ENCODE data around the gene PNMA8B.

The PNMA8B gene

DNA sequence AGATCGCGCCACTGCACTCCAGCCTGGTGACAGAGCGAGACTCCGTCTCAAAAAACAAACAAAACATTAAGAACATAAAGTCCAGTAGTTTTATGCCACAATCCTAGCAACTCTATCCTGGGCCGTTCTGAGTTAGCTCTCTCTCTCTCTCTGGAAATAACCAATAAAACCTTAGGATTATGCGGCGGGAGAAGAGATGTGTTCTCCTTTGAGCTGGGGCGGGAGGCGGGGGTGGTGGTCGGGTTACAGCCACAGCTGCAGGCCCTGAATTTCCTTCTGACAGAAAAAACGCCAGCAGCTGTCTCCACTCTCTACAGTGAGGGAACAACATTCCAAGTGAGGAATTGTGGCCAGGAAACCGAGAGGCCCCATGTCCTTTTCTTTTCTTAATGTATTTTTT lies 15.3 kb downstream of the PNMA8B start:
- H3K9me3 ChIP-seq (ENCODE audit: insufficient read depth, low read length) = no peaks in the 10 kb centered on the region
- H3K4me2 ChIP-seq (ENCODE audit: low read length) = no peak overlapping the region
- peaks cover 31% of the 10 kb centered on the region for H3K27me3 ChIP-seq (ENCODE audit: low read depth, low read length)
- H3K4me3 ChIP-seq (ENCODE audit: low read length) = no peak overlapping the region
- no peaks in the 10 kb centered on the region for H3K36me3 ChIP-seq (replicated peaks; ENCODE audit: low read depth, low read length)
- no peak overlapping the region for H2AFZ ChIP-seq (ENCODE audit: low read depth, low read length)
- H3K9ac ChIP-seq (ENCODE audit: low read length) = no peak overlapping the region
- H3K27ac ChIP-seq (ENCODE audit: low read length) = no peak overlapping the region
- no peaks in the 10 kb centered on the region for H4K20me1 ChIP-seq (ENCODE audit: insufficient read depth, low read length)
- TF ChIP-seq EZH2phosphoT487 (IDR thresholded peaks at IDR 0.05; ENCODE audit: low read depth) = no peak
- TF ChIP-seq, protein P1, sequence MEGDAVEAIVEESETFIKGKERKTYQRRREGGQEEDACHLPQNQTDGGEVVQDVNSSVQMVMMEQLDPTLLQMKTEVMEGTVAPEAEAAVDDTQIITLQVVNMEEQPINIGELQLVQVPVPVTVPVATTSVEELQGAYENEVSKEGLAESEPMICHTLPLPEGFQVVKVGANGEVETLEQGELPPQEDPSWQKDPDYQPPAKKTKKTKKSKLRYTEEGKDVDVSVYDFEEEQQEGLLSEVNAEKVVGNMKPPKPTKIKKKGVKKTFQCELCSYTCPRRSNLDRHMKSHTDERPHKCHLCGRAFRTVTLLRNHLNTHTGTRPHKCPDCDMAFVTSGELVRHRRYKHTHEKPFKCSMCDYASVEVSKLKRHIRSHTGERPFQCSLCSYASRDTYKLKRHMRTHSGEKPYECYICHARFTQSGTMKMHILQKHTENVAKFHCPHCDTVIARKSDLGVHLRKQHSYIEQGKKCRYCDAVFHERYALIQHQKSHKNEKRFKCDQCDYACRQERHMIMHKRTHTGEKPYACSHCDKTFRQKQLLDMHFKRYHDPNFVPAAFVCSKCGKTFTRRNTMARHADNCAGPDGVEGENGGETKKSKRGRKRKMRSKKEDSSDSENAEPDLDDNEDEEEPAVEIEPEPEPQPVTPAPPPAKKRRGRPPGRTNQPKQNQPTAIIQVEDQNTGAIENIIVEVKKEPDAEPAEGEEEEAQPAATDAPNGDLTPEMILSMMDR (IDR thresholded peaks at IDR 0.05; ENCODE audit: low read depth, low read length) = no peak
- no peaks in the 10 kb centered on the region for H3K79me2 ChIP-seq (ENCODE audit: low read length)
- peaks cover 10% of the 10 kb centered on the region for H3K4me1 ChIP-seq (ENCODE audit: low read length)

DNA sequence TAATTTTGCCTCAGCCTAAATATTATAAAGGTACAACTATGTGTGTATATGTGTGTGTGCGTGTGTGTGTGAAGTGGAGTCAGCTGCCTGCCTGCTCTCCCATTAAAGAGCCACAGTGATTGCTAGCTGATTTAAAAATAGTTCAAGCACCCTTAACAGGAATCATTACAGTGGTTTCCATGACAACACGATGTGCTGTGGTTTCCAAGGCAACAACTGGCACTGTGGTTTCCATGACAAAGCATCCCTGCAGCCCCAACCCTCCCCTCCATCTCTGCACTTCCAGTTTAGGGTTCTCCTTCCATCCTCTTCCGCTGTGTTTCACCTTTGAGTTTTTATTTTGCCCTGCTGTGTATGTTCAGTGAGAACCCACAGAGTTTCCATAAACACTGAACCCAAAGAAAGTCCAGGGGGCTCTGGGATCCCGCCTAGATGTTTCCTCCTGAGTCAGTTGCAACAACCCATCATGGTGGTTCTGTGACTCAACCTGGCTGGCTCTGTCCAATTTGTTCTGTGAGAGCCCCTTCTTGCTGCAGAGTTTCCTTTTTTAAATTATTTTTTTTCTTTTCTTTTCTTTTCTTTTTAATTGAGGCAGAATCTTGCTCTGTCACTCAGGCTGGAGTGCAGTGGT lies 17.2 kb downstream of the PNMA8B start:
- Histone ChIP-seq H3K27me3 (ENCODE audit: low read depth, low read length) (peaks cover 28% of the 10 kb centered on the region), H3K4me2 (ENCODE audit: low read length) (no peak overlapping the region), H3K4me1 (ENCODE audit: low read length) (peaks cover 22% of the 10 kb centered on the region), H2AFZ (ENCODE audit: low read depth, low read length) (no peak overlapping the region), H3K27ac (ENCODE audit: low read length) (no peak overlapping the region), H3K79me2 (ENCODE audit: low read length) (no peaks in the 10 kb centered on the region), H3K4me3 (ENCODE audit: low read length) (no peak overlapping the region), H3K9me3 (ENCODE audit: insufficient read depth, low read length) (no peaks in the 10 kb centered on the region), H3K9ac (ENCODE audit: low read length) (no peak overlapping the region), H3K36me3 (replicated peaks; ENCODE audit: low read depth, low read length) (no peaks in the 10 kb centered on the region), H4K20me1 (ENCODE audit: insufficient read depth, low read length) (no peaks in the 10 kb centered on the region)
- TF ChIP-seq EZH2phosphoT487 (IDR thresholded peaks at IDR 0.05; ENCODE audit: low read depth) = no peak
- TF ChIP-seq, protein P1 (IDR thresholded peaks at IDR 0.05; ENCODE audit: low read depth, low read length) = no peak

DNA sequence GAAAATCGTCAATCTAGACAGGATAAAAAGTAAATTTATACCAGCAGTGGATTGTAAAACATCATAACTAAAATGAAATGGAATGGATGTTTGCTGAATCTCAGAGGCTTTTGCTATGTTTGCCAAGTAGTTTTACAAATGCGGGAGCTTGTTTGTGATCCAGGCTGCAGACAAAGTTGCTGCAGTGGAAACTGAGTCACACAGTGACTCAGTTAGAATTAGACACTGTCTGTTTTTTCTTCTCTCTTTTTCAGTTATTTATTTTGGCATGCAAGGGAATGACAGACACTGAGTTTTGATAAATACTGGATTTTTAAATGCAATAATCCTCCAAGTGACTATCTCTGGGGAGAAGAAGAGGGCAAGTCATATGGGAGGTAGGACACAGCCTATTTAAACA lies 19.7 kb downstream of the PNMA8B start:
- Histone ChIP-seq H3K4me1 (ENCODE audit: low read length) (peaks cover 24% of the 10 kb centered on the region), H3K4me2 (ENCODE audit: low read length) (no peak overlapping the region)

DNA sequence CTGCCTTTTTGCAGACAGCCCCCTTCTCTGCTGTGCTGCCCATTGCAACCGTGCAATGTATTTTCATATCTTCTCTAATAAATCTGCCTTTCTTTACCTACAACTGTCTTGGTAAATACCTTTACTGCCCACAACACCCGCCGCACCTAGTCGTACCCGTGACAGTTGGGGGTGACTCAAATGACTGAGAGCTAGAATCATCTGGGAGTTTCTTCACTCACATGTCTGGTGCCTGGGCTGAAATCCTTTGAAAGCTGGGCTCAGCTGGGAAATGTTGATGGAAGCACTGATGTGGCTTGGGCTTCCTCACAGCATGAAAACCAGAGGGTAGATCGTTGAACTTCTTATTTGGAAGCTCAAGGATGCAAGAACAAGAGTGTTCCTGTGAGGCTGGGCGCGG lies 21.5 kb downstream of the PNMA8B start:
- H2AFZ ChIP-seq (ENCODE audit: low read depth, low read length) = peak overlapping the region; percentile 80; the same call in 1 of the 2 replicates
- no peak overlapping the region for H3K27ac ChIP-seq (ENCODE audit: low read length)
- H3K4me3 ChIP-seq (ENCODE audit: low read length) = peak overlapping the region; percentile 57
- peaks cover 9% of the 10 kb centered on the region for H3K27me3 ChIP-seq (ENCODE audit: low read depth, low read length)
- TF ChIP-seq, protein P1 (IDR thresholded peaks at IDR 0.05; ENCODE audit: low read depth, low read length) = no peak
- no peak for TF ChIP-seq EZH2phosphoT487 (IDR thresholded peaks at IDR 0.05; ENCODE audit: low read depth)
- H3K4me2 ChIP-seq (ENCODE audit: low read length) = peak overlapping the region; percentile 59
- 0 out of 2 replicates have a peak overlapping the region, but pooled peaks have one; percentile 15 for H3K9ac ChIP-seq (ENCODE audit: low read length)
- peaks cover 24% of the 10 kb centered on the region for H3K4me1 ChIP-seq (ENCODE audit: low read length)
- H3K9me3 ChIP-seq (ENCODE audit: insufficient read depth, low read length) = no peaks in the 10 kb centered on the region
- H4K20me1 ChIP-seq (ENCODE audit: insufficient read depth, low read length) = no peaks in the 10 kb centered on the region
- H3K36me3 ChIP-seq (replicated peaks; ENCODE audit: low read depth, low read length) = no peaks in the 10 kb centered on the region
- H3K79me2 ChIP-seq (ENCODE audit: low read length) = no peaks in the 10 kb centered on the region

More for the DNA sequence above, 19.7 kb downstream of the PNMA8B start:
- H3K27me3 ChIP-seq (ENCODE audit: low read depth, low read length) = peaks cover 9% of the 10 kb centered on the region
- 0 out of 2 replicates have a peak overlapping the region, but pooled peaks have one; percentile 4 for H2AFZ ChIP-seq (ENCODE audit: low read depth, low read length)
- H3K9me3 ChIP-seq (ENCODE audit: insufficient read depth, low read length) = no peaks in the 10 kb centered on the region
- H3K79me2 ChIP-seq (ENCODE audit: low read length) = no peaks in the 10 kb centered on the region
- H4K20me1 ChIP-seq (ENCODE audit: insufficient read depth, low read length) = no peaks in the 10 kb centered on the region
- no peak overlapping the region for H3K27ac ChIP-seq (ENCODE audit: low read length)
- TF ChIP-seq, protein P1 (IDR thresholded peaks at IDR 0.05; ENCODE audit: low read depth, low read length) = no peak
- no peak for TF ChIP-seq EZH2phosphoT487 (IDR thresholded peaks at IDR 0.05; ENCODE audit: low read depth)
- no peak overlapping the region for H3K4me3 ChIP-seq (ENCODE audit: low read length)
- no peak overlapping the region for H3K9ac ChIP-seq (ENCODE audit: low read length)
- H3K36me3 ChIP-seq (replicated peaks; ENCODE audit: low read depth, low read length) = no peaks in the 10 kb centered on the region
